AG09309 (cell line): ENCODE data around the gene APBA1.
A peak's percentile ranks its signal among the peaks of the same experiment; 100 is the strongest.
"Not testable (repeated sequence)": the region's sequence is repeated elsewhere in the genome, so short reads cannot be mapped to it uniquely, and the experiment has no call there.

Experiments used
- DNase-seq: peaks from one replicate; pipeline ENCODE4 v3.0.0-alpha.2; 2010; ENCODE audit warnings: low read depth
- H3K4me3 ChIP-seq: 2 replicates; pipeline ENCODE4 v1.5.1; 2011; ENCODE audit warnings: mild to moderate bottlenecking, low read depth, low read length, moderate library complexity; ENCODE audit not compliant: control insufficient read depth
- CTCF ChIP-seq: IDR thresholded peaks from 2 replicates; pipeline ENCODE4 v1.5.1; 2011; ENCODE audit warnings: mild to moderate bottlenecking, low read depth, low read length, inconsistent platforms; ENCODE audit not compliant: insufficient read depth, control insufficient read depth; ENCODE audit errors: missing control alignments

APBA1 gene

GRCh38 chr9:69425136-69425801 lies 246.9 kb downstream of the APBA1 start:
- TF ChIP-seq CTCF: no peak
- no peak for DNase-seq
- H3K4me3 ChIP-seq: no peak overlapping the region

- peak; percentile 70 for TF ChIP-seq CTCF
- no peak overlapping the region for H3K4me3 ChIP-seq
- peak; percentile 17 for DNase-seq
Measured at GRCh38 chr9:69421908-69422801, 250.0 kb downstream of the APBA1 start.

- DNase-seq: no peak
- no peak for TF ChIP-seq CTCF
- no peak overlapping the region for H3K4me3 ChIP-seq
Measured at GRCh38 chr9:69420611-69421270, 251.4 kb downstream of the APBA1 start.

- TF ChIP-seq CTCF: peak; percentile 91
- H3K4me3 ChIP-seq: no peak overlapping the region
- DNase-seq: peak; percentile 16
Measured at GRCh38 chr9:69412741-69413150, 259.4 kb downstream of the APBA1 start.

GRCh38 chr9:69411931-69412740 lies 260.0 kb downstream of the APBA1 start:
- no peak overlapping the region for H3K4me3 ChIP-seq
- TF ChIP-seq CTCF: no peak
- no peak for DNase-seq

- TF ChIP-seq CTCF: no peak
- no peak overlapping the region for H3K4me3 ChIP-seq
- DNase-seq: no peak
Measured at GRCh38 chr9:69411246-69411645, 260.9 kb downstream of the APBA1 start.

- not testable (repeated sequence) for H3K4me3 ChIP-seq, DNase-seq
Measured at GRCh38 chr9:69409936-69410335, 262.2 kb downstream of the APBA1 start.
